Stimulated activated CD4-positive, alpha-beta T cell treated with anti-CD3 and anti-CD28 coated beads, TNF-alpha, amount 100 ng/mL, for 4 hours (primary cell): ENCODE measurements around the gene RABGGTA.

Experiments used
- DNase-seq, 3 experiments: peaks; one replicate each; pipeline ENCODE4 v3.0.0-alpha.2; 2020; ENCODE audit warnings: low read depth in 3 of 3

The RABGGTA gene, protein sequence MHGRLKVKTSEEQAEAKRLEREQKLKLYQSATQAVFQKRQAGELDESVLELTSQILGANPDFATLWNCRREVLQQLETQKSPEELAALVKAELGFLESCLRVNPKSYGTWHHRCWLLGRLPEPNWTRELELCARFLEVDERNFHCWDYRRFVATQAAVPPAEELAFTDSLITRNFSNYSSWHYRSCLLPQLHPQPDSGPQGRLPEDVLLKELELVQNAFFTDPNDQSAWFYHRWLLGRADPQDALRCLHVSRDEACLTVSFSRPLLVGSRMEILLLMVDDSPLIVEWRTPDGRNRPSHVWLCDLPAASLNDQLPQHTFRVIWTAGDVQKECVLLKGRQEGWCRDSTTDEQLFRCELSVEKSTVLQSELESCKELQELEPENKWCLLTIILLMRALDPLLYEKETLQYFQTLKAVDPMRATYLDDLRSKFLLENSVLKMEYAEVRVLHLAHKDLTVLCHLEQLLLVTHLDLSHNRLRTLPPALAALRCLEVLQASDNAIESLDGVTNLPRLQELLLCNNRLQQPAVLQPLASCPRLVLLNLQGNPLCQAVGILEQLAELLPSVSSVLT

GRCh38 chr14:24271134-24271833 is at the start of gene RABGGTA:
Gene RABGGTA (minus strand): TSS chr14:24271597. CDS start chr14:24271115, 482 bp downstream.
- peak; percentile 71 to 85 (median 85) for DNase-seq

DNA sequence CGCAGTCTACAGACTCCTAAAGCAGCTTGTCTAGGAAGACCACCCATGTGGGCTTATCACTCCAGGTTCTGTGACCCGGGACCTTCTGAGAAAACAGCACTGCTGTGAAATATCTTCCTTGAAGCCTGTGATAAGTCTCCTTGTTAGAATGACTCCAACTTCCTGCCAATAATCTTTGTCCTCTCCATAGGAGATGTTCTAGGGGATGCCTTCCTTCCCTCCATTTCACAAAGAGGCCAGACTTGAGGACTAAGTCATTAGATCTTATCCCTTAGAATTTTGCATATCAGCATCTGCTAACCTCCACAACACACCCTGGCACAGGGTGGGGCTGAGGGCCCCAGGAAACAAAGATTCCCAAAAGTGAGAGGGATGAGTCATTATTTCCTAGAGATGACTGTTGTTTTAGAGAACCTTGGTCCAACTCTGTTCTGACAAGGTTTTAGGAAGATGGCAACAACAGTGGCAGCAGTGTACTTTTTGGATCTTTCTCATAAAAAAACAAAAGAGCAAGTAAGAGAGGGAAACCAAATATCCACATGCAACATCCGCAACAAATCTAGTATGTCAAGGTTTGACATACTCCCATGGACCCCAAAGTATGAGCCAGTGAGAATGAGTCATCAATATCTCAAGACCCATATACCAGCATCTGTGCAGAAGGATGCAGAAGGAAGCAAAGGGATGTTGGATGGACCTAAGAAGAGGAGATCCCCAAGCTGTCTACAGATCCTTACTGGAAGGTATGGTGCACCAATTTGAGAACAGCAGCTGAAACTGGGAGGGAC is 45.9 kb upstream of the RABGGTA start:
- DNase-seq = no peak

- DNase-seq = no peak
These were observed 45.2 kb upstream of the RABGGTA start for GRCh38 chr14:24316597-24316950.

- DNase-seq = no peak
These were observed 44.6 kb upstream of the RABGGTA start for GRCh38 chr14:24315807-24316596.

DNA sequence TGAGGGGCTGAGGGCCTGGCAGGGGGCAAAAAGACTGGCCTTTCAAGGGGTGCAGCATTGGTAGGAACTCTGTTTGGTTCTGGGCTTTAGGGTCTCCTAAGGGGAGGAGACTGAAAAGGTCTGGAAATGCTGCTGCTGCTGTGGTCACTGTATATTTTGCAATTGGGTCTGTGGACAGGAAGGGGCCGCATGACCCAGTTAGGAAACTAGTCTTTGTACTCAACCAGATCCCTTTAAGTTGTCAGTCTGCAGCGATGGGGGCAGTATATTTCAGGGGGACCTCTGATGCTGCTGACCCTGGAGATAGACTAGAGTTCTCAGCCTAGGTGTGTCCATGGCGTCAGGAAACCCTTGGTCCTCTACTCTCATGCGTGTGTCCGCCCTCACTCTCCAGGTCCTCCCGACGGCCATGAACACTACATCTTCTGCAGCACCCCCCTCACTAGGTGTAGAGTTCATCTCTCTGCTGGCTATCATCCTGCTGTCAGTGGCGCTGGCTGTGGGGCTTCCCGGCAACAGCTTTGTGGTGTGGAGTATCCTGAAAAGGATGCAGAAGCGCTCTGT is 43.9 kb upstream of the RABGGTA start:
- no peak for DNase-seq

- DNase-seq = no peak
These were observed 43.2 kb upstream of the RABGGTA start for GRCh38 chr14:24314377-24315193.

DNA sequence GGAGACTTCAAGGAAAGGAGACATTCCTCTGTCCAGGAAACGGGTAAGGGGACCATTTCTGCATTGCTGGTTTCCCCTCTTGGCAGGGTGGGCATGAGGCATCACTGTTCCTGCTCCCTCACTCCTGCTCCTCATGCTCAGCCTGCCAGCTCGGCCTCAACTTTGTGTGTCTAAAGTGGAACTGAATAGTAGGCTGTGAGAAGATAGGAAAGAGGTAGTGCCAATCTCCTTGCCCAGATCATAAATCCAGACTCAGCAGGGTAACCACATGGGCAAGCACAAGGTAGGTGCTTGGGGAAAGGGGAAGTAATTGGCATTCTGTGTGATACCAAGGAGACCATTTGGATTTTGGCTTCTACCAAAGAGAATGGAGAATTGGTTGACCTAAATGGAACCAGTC is 42.5 kb upstream of the RABGGTA start:
- DNase-seq = no peak

GRCh38 chr14:24312736-24313507 is 41.5 kb upstream of the RABGGTA start:
- DNase-seq = no peak

- no peak for DNase-seq
These were observed 40.6 kb upstream of the RABGGTA start for GRCh38 chr14:24311837-24312615.

GRCh38 chr14:24310646-24311604 is 39.5 kb upstream of the RABGGTA start, which contains the start of gene LTB4R:
Gene LTB4R (plus strand): TSS chr14:24311502. CDS start chr14:24315652, 4,150 bp downstream.
- peak in 2 of 3 experiments; percentile 37 to 45 for DNase-seq

- no peak for DNase-seq
These were observed 38.9 kb upstream of the RABGGTA start for GRCh38 chr14:24310265-24310645.

DNA sequence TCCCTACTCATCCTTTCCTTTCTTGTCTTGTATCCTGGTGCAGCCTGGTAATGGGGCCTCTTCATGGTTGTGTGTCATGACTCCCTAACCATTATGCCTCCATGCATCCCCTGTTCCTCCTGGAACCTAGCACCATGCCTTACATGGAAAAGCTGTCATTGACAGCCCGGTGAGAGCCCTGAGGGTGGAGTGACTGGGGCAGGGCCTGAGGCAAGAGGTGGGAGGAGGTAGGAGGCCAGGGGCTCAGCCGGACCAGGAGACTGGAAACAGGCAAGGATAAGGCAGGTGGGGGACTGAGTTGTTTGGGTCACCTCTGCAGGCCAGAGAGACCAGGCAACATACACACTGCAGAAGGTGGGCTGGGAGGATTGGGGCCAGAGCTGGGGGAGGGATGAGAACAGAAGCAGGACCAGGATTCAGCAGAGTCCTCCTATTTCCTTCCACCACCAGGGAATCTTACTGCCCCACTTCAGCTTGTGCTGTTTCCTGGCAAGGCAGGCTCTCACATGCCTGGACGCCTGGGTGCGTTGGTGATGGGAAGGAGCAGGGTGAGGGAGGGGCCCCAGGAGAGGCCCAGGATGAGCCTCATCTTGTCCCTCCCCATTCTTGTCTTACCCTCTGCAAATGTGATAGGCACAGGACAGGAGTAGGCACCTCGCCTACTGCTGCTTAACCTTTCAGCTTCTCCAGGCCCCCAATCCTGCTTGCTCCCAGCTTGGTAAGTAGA is 38.3 kb upstream of the RABGGTA start, which contains the start of gene LTB4R2:
TSS of gene LTB4R2 (plus strand) at position 603 of the 727 bp plus-strand sequence. CDS start 525 bp downstream, outside the sequence.
- DNase-seq = no peak

GRCh38 chr14:24308342-24309124 is 37.1 kb upstream of the RABGGTA start:
- DNase-seq = no peak

- DNase-seq = peak in 1 of 3 experiments; percentile 43
These were observed 36.4 kb upstream of the RABGGTA start, which contains the start of gene CIDEB for GRCh38 chr14:24307575-24308341. Gene CIDEB (minus strand): TSS chr14:24307977. CDS start chr14:24307858, 119 bp downstream.
